ENCODE data around the gene MAP3K9.

Gene MAP3K9

DNA sequence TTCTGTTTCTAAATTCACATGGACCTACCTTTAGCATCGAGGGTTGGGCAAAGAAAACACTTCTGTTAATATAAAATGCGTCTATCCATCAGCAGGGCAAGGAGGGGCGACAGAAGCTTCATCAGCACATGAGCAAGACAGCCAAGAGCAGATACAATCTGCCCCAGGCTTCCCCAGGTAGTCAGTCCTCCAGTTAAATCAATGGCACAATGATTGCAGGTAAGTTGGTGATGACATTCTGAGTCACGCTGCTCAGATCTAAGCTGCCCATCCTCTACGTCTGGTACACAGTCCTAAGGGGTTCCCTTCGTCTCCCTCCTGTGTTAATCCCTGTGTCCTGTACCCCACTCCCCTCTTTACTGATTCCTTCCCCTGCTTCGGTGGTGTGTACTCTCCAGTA lies 38.8 kb downstream of the MAP3K9 start:
- Histone ChIP-seq H3K27ac (ENCODE audit: low read depth, low read length) (no peak overlapping the region), H3K9ac (ENCODE audit: low read length in 5 of 5) (no peak overlapping the region), H3K27me3 (ENCODE audit: control insufficient read depth in 5 of 5, insufficient read depth in 4 of 5, low read length in 5 of 5) (peaks cover 0 to 5% (median 0%) of the 10 kb centered on the region in 5 donors), H3K4me3 (ENCODE audit: low read depth in 1 of 5, low read length in 5 of 5) (no peak overlapping the region), H3K9me3 (ENCODE audit: control insufficient read depth in 5 of 5, low read length in 5 of 5) (no peaks in the 10 kb centered on the region), H3K4me1 (ENCODE audit: control insufficient read depth in 5 of 5, insufficient read depth in 5 of 5, low read length in 5 of 5) (peaks cover 0 to 3% (median 0%) of the 10 kb centered on the region in 5 donors), H3K36me3 (ENCODE audit: control insufficient read depth in 5 of 5, insufficient read depth in 5 of 5, low read length in 5 of 5) (no peaks in the 10 kb centered on the region)

DNA sequence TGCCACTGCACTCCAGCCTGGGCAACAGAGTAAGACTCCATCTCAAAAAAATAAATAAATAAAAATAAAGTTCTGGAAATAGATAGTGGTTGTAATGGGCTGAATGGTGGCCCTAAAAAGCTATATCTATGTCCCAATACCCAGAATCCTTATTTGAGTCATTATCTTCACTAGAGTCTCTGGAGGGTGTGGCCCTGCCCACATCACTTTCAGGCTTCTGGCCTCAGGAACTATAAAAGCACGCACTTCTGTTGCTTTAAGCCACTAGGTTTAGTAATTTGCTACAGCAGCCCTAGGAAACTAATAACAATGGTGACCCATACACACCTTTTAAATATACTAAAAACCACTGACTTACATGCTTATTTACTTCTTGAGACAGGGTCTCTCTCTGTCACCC lies 49.9 kb downstream of the MAP3K9 start:
- no peaks in the 10 kb centered on the region for H3K9me3 ChIP-seq (ENCODE audit: control insufficient read depth in 5 of 5, low read length in 5 of 5)
- no peaks in the 10 kb centered on the region for H3K4me1 ChIP-seq (ENCODE audit: control insufficient read depth in 5 of 5, insufficient read depth in 5 of 5, low read length in 5 of 5)
- H3K27me3 ChIP-seq (ENCODE audit: control insufficient read depth in 5 of 5, insufficient read depth in 4 of 5, low read length in 5 of 5), result no peaks in the 10 kb centered on the region
- no peak overlapping the region for H3K9ac ChIP-seq (ENCODE audit: low read length in 5 of 5)
- no peak overlapping the region for H3K27ac ChIP-seq (ENCODE audit: low read depth, low read length)
- no peak overlapping the region for H3K4me3 ChIP-seq (ENCODE audit: low read depth in 1 of 5, low read length in 5 of 5)
- H3K36me3 ChIP-seq (ENCODE audit: control insufficient read depth in 5 of 5, insufficient read depth in 5 of 5, low read length in 5 of 5), result no peaks in the 10 kb centered on the region

DNA sequence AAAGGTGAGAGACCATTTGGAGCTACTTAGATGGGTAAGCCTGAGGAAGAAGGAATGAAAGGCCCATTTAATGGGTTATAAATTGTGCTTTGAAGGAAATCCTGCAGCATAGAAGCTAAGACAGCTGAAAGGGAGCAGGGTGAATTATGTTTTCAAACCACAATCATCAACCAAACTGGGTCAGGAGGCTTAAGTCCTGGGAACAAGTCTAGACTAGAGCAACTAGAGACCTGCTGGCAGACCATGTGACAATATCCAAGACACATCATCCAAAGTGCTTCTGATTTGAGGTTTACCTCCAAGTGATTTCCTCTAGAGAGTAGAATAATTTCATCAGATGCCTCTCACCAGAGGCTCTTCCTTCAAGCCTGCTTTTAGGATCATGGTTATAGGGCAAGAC lies 53.7 kb downstream of the MAP3K9 start:
- Histone ChIP-seq H3K27ac (ENCODE audit: low read depth, low read length) (no peak overlapping the region), H3K36me3 (ENCODE audit: control insufficient read depth in 5 of 5, insufficient read depth in 5 of 5, low read length in 5 of 5) (no peaks in the 10 kb centered on the region), H3K4me3 (ENCODE audit: low read depth in 1 of 5, low read length in 5 of 5) (no peak overlapping the region), H3K27me3 (ENCODE audit: control insufficient read depth in 5 of 5, insufficient read depth in 4 of 5, low read length in 5 of 5) (no peaks in the 10 kb centered on the region), H3K4me1 (ENCODE audit: control insufficient read depth in 5 of 5, insufficient read depth in 5 of 5, low read length in 5 of 5) (no peaks in the 10 kb centered on the region), H3K9me3 (ENCODE audit: control insufficient read depth in 5 of 5, low read length in 5 of 5) (no peaks in the 10 kb centered on the region), H3K9ac (ENCODE audit: low read length in 5 of 5) (no peak overlapping the region)

DNA sequence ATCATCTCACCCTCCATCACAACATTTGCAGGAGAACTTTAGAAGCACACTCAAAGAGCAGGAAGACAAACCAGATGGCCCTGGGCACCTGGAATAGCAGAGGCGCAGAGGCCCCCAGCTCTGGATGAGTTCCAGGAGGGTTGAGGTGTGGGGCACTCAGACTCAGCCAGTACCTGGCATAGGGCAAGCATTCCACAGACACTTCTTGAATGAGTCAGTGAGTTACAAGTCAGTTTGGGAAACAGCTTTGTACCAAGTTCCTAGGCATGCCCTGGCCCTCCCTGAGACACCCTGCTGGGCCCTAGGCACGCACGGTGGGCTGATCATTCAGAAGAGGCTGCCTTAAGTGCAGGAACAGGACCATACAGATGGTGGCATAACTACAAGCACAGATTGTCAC lies 54.3 kb downstream of the MAP3K9 start:
- H3K27ac ChIP-seq (ENCODE audit: low read depth, low read length), result no peak overlapping the region
- H3K4me1 ChIP-seq (ENCODE audit: control insufficient read depth in 5 of 5, insufficient read depth in 5 of 5, low read length in 5 of 5), result no peaks in the 10 kb centered on the region
- H3K27me3 ChIP-seq (ENCODE audit: control insufficient read depth in 5 of 5, insufficient read depth in 4 of 5, low read length in 5 of 5), result no peaks in the 10 kb centered on the region

DNA sequence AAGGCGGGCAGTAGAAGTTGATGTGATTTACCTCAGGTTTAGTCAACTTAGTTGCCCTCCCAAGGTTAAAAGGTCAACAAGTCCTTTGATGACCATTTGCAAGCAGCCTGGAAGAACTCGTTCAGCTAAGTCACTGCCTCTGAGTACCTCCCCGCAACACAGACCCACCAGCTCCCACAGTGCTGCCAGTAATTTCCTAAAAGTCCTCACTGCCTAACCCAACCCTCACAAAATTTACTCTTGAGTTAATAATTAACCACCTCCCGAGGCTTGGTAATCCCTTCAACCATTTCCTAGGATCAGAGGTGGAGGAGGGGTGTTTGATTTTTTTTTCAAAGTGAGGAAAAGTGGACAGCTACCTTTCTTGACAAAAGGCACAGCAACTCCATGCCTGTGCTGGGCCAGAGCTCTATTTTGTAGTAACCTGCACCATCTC lies 55.8 kb downstream of the MAP3K9 start:
- Histone ChIP-seq H3K4me1 (ENCODE audit: control insufficient read depth in 5 of 5, insufficient read depth in 5 of 5, low read length in 5 of 5) (no peaks in the 10 kb centered on the region), H3K36me3 (ENCODE audit: control insufficient read depth in 5 of 5, insufficient read depth in 5 of 5, low read length in 5 of 5) (no peaks in the 10 kb centered on the region), H3K9ac (ENCODE audit: low read length in 5 of 5) (no peak overlapping the region), H3K27me3 (ENCODE audit: control insufficient read depth in 5 of 5, insufficient read depth in 4 of 5, low read length in 5 of 5) (no peaks in the 10 kb centered on the region), H3K4me3 (ENCODE audit: low read depth in 1 of 5, low read length in 5 of 5) (no peak overlapping the region), H3K27ac (ENCODE audit: low read depth, low read length) (no peak overlapping the region), H3K9me3 (ENCODE audit: control insufficient read depth in 5 of 5, low read length in 5 of 5) (no peaks in the 10 kb centered on the region)

More for the DNA sequence above, 54.3 kb downstream of the MAP3K9 start:
- H3K9me3 ChIP-seq (ENCODE audit: control insufficient read depth in 5 of 5, low read length in 5 of 5), result no peaks in the 10 kb centered on the region
- no peak overlapping the region for H3K9ac ChIP-seq (ENCODE audit: low read length in 5 of 5)
- H3K36me3 ChIP-seq (ENCODE audit: control insufficient read depth in 5 of 5, insufficient read depth in 5 of 5, low read length in 5 of 5), result no peaks in the 10 kb centered on the region
- no peak overlapping the region for H3K4me3 ChIP-seq (ENCODE audit: low read depth in 1 of 5, low read length in 5 of 5)

DNA sequence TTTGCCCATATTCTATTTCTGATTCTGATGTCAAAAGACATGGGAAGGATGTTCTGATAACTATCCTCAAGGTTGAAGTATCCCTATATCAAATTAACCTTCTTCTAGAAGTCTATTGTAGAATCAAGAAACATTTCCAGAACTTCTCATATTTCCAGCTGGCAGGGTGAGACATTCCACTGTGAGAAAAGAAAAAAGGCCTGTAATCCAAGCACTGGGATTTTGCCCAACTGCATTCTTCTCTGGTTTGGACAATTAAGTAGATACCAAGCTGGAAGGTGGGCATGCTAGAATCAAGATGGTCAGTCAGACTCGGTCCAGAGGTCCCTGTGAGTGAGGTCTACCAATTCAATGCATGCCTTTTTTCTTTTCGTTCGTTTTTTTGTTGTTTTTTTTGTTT lies 60.9 kb downstream of the MAP3K9 start:
- Histone ChIP-seq H3K4me3 (ENCODE audit: low read depth in 1 of 5, low read length in 5 of 5) (no peak overlapping the region), H3K9ac (ENCODE audit: low read length in 5 of 5) (no peak overlapping the region), H3K36me3 (ENCODE audit: control insufficient read depth in 5 of 5, insufficient read depth in 5 of 5, low read length in 5 of 5) (no peaks in the 10 kb centered on the region), H3K9me3 (ENCODE audit: control insufficient read depth in 5 of 5, low read length in 5 of 5) (no peaks in the 10 kb centered on the region), H3K27me3 (ENCODE audit: control insufficient read depth in 5 of 5, insufficient read depth in 4 of 5, low read length in 5 of 5) (no peaks in the 10 kb centered on the region), H3K27ac (ENCODE audit: low read depth, low read length) (no peak overlapping the region), H3K4me1 (ENCODE audit: control insufficient read depth in 5 of 5, insufficient read depth in 5 of 5, low read length in 5 of 5) (no peaks in the 10 kb centered on the region)

DNA sequence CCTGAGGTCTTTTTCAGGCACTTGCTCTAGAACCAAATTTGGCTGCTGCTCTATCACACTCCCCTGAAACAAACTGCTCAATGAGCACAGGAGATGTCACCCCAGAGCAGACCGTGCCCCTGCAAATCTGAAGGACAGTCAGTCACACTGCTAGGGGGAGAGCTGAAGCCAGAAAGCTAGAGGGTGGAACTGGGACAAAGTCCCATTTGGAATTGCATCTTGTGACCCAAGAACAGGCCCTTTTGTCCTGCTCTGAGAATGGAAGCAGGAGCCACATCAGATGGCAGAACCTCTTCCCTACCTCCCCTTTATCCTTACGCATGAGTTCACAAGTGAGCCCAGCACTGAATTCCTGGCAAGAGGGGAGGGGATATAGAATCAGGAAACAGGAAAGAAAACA lies 64.7 kb downstream of the MAP3K9 start:
- no peak overlapping the region for H3K9ac ChIP-seq (ENCODE audit: low read length in 5 of 5)
- H3K9me3 ChIP-seq (ENCODE audit: control insufficient read depth in 5 of 5, low read length in 5 of 5), result no peaks in the 10 kb centered on the region
- H3K27ac ChIP-seq (ENCODE audit: low read depth, low read length), result no peak overlapping the region
- no peaks in the 10 kb centered on the region for H3K36me3 ChIP-seq (ENCODE audit: control insufficient read depth in 5 of 5, insufficient read depth in 5 of 5, low read length in 5 of 5)
- H3K4me3 ChIP-seq (ENCODE audit: low read depth in 1 of 5, low read length in 5 of 5), result no peak overlapping the region
- no peaks in the 10 kb centered on the region for H3K27me3 ChIP-seq (ENCODE audit: control insufficient read depth in 5 of 5, insufficient read depth in 4 of 5, low read length in 5 of 5)
- no peaks in the 10 kb centered on the region for H3K4me1 ChIP-seq (ENCODE audit: control insufficient read depth in 5 of 5, insufficient read depth in 5 of 5, low read length in 5 of 5)

DNA sequence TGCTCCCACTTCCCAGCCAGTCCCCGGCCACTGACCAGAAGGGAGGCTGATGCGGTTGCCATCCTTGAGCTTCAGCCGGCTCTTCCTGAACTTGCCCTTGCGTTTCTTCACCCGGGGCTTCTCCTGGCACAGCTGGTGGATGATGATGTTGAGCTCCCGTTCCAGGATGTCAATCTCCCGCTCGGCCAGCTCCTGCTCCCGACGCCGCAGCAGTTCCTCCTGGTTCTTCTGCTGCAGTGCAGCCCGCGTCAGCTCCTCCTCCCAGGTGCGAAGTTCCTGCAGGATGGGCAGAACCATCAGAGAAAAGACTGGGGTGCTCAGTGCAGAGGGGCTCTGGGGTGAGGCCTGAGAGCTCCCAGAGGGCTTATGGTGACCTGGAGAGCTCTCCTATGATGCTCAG lies 67.0 kb downstream of the MAP3K9 start:
- no peak overlapping the region for H3K9ac ChIP-seq (ENCODE audit: low read length in 5 of 5)
- no peaks in the 10 kb centered on the region for H3K36me3 ChIP-seq (ENCODE audit: control insufficient read depth in 5 of 5, insufficient read depth in 5 of 5, low read length in 5 of 5)
- H3K4me3 ChIP-seq (ENCODE audit: low read depth in 1 of 5, low read length in 5 of 5), result no peak overlapping the region
- no peaks in the 10 kb centered on the region for H3K4me1 ChIP-seq (ENCODE audit: control insufficient read depth in 5 of 5, insufficient read depth in 5 of 5, low read length in 5 of 5)
- no peaks in the 10 kb centered on the region for H3K9me3 ChIP-seq (ENCODE audit: control insufficient read depth in 5 of 5, low read length in 5 of 5)
- H3K27ac ChIP-seq (ENCODE audit: low read depth, low read length), result no peak overlapping the region
- H3K27me3 ChIP-seq (ENCODE audit: control insufficient read depth in 5 of 5, insufficient read depth in 4 of 5, low read length in 5 of 5), result no peaks in the 10 kb centered on the region

DNA sequence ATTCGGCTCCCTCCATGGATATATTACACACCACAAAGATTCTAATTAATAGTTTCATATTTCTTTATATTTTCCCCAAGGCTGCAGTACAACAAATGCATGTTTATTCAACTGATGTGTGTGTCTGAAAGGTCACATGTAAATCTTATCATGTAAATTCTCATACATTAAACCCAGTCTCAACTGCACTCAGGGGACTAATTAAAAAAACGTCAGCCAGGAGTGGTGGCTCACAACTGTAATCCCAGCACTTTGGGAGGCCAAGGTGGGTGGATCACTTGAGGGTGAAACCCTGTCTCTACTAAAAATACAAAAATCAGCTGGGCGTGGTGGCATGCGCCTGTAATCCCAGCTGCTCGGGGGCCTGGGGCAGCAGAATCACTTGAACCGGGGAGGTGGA lies 67.8 kb downstream of the MAP3K9 start:
- Histone ChIP-seq H3K36me3 (ENCODE audit: control insufficient read depth in 5 of 5, insufficient read depth in 5 of 5, low read length in 5 of 5) (no peaks in the 10 kb centered on the region), H3K4me1 (ENCODE audit: control insufficient read depth in 5 of 5, insufficient read depth in 5 of 5, low read length in 5 of 5) (no peaks in the 10 kb centered on the region), H3K9ac (ENCODE audit: low read length in 5 of 5) (no peak overlapping the region), H3K9me3 (ENCODE audit: control insufficient read depth in 5 of 5, low read length in 5 of 5) (no peaks in the 10 kb centered on the region), H3K27me3 (ENCODE audit: control insufficient read depth in 5 of 5, insufficient read depth in 4 of 5, low read length in 5 of 5) (no peaks in the 10 kb centered on the region), H3K4me3 (ENCODE audit: low read depth in 1 of 5, low read length in 5 of 5) (no peak overlapping the region), H3K27ac (ENCODE audit: low read depth, low read length) (no peak overlapping the region)

DNA sequence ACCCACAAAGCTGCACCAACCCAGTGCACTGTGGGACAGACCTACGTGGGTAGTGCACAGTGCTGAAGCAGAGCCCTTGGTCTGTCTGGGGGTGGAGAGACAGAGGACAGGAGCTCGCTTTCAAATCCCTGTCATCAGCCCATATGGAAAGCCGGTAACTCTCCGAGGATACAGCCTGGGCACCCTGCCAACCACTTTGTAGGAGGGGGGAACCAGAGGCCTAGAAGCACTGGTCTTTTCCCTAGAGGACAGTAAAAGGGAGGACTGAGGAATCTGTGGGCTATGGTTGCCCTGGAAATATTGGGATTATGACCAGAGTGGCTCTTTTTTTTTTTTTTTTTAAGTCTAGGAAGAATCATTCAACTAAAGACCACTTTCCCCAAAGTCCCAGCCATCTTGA lies 74.3 kb downstream of the MAP3K9 start:
- no peak overlapping the region for H3K9ac ChIP-seq (ENCODE audit: low read length in 5 of 5)
- H3K27ac ChIP-seq (ENCODE audit: low read depth, low read length), result no peak overlapping the region
- H3K27me3 ChIP-seq (ENCODE audit: control insufficient read depth in 5 of 5, insufficient read depth in 4 of 5, low read length in 5 of 5), result no peaks in the 10 kb centered on the region
- H3K4me3 ChIP-seq (ENCODE audit: low read depth in 1 of 5, low read length in 5 of 5), result no peak overlapping the region
- no peaks in the 10 kb centered on the region for H3K4me1 ChIP-seq (ENCODE audit: control insufficient read depth in 5 of 5, insufficient read depth in 5 of 5, low read length in 5 of 5)
- no peaks in the 10 kb centered on the region for H3K9me3 ChIP-seq (ENCODE audit: control insufficient read depth in 5 of 5, low read length in 5 of 5)
- peaks cover 0 to 2% (median 0%) of the 10 kb centered on the region in 5 donors for H3K36me3 ChIP-seq (ENCODE audit: control insufficient read depth in 5 of 5, insufficient read depth in 5 of 5, low read length in 5 of 5)
